Ovary (tissue), 9 donors: ENCODE results near the gene LIM2. TPM values are rescaled to one million over a fixed set of nuclear protein-coding genes. Genes with fewer than 3 reads are reported as not detected.

ENCODE experiments used
- DNase-seq, 5 donors: peaks; one replicate each; pipeline ENCODE4 v3.0.0-alpha.2; 2019 to 2020
- H3K27ac ChIP-seq, 2 donors: fragments of 200-600 bp; one replicate each; pipeline versions ENCODE4 v1.5.1 to v1.8.0; 2019 to 2022
- H3K27me3 ChIP-seq: fragments of 200-600 bp; one replicate; pipeline ENCODE4 v1.8.0; 2022
- H3K36me3 ChIP-seq: fragments of 200-600 bp; sonication (generic); one replicate; pipeline ENCODE4 v1.5.1; 2019
- H3K4me1 ChIP-seq: one replicate; pipeline ENCODE4 v1.8.1; 2013; ENCODE audit warnings: mild to moderate bottlenecking, moderate library complexity; ENCODE audit not compliant: insufficient read depth
- H3K4me3 ChIP-seq: fragments of 200-600 bp; sonication (generic); one replicate; pipeline ENCODE4 v1.5.1; 2017
- H3K9me3 ChIP-seq, 2 donors: fragments of 200-600 bp in 1 of 2; sonication (generic) in 1 of 2; one replicate each; pipeline versions ENCODE4 v1.5.1 to v1.8.1; 2013 to 2019; ENCODE audit warnings: mild to moderate bottlenecking in 1 of 2, moderate library complexity in 1 of 2
- CTCF ChIP-seq, 3 donors: fragments of 450-650 bp in 2 of 3; fragments of 200-600 bp in 1 of 3; IDR thresholded peaks; one replicate each; pipeline versions ENCODE4 v1.5.1 to v1.8.0; 2016 to 2022; ENCODE audit warnings: antibody characterized with exemption in 3 of 3, mild to moderate bottlenecking in 1 of 3
- EP300 ChIP-seq: sonication (generic); formaldehyde crosslinking; IDR thresholded peaks from one replicate; pipeline ENCODE4 v1.6.1; 2017; ENCODE audit warnings: antibody characterized with exemption
- POLR2A ChIP-seq: fragments of 450-650 bp; IDR thresholded peaks from one replicate; pipeline ENCODE4 v1.6.1; 2017; ENCODE audit warnings: antibody characterized with exemption, mild to moderate bottlenecking, moderate library complexity
- WGBS, 3 donors: extraction: QIAGEN DNeasy Blood & Tissue Kit in 1 of 3; methylation state at CpG; one replicate each; pipeline versions ENCODE4 v1.1.5 to v1.1.7; 2013 to 2017; 5-methylcytosine and 5-hydroxymethylcytosine counted together
- intact Hi-C, 4 donors: fragments of 100-400 bp; cut with DNase I; formaldehyde crosslinking; loops; one replicate each; pipeline versions ENCODE4 v1.11.0 to v1.15.1; 2022 to 2023
- polyA plus RNA-seq, 2 donors: library from polyadenylated mRNA; stranded (reverse); fragments of 200-250 nt in 1 of 2; fragments of 350-450 nt in 1 of 2; fragmentation: Illumina TruSeq in 1 of 2; extraction: RNeasy Lipid Tissue Mini Kit (QIAGEN cat#74804) in 1 of 2; gene quantifications; one replicate each; pipeline ENCODE4 v1.2.3, GENCODE V29; 2013 to 2014
- total RNA-seq, 7 donors: library from RNA; depleted of rRNA in 2 of 7; stranded (reverse); fragments of >200 nt in 2 of 7; fragmentation: NEBNext Ultra II Directional in 3 of 7; extraction: Animal tissue kit (Norgen Biotek cat#: 25700) in 3 of 7; gene quantifications; one replicate each; pipeline versions ENCODE4 v1.1.0 to v1.2.4, GENCODE V29; 2016 to 2023
- donor health status: DM: no; HTN: no; CAD: no; lungs with moderate emphysema.
- donor health status: DM: no; HTN: no; CAD: no.
- donor health status: Bipolar disorder and iron deficiency.
- donor health status: DM: yes; HTN: yes; CAD: no.
- donor health status: DM: no; HTN: no; CAD: no.
- donor health status: DM: yes; HTN: yes; CAD: no.

LIM2 gene
- total and polyA plus RNA-seq, 9 donors: not detected

- TF ChIP-seq CTCF (IDR thresholded peaks at IDR 0.05) (no peak), POLR2A (no peak), EP300 (no peak)
- Histone ChIP-seq H3K36me3 (no peaks in the 10 kb centered on the region), H3K27me3 (no peaks in the 10 kb centered on the region), H3K4me1 (no peaks in the 10 kb centered on the region), H3K4me3 (no peak overlapping the region), H3K27ac (no peak overlapping the region), H3K9me3 (no peaks in the 10 kb centered on the region)
- no peak for DNase-seq
- 93 to 98% (median 96%) methylated on average over 11 of the region's 11 CpGs for WGBS, 3 donors
- intact Hi-C loops: no loop called here
Observed at GRCh38 chr19:51351266-51351990, 36.3 kb downstream of the LIM2 start.

GRCh38 chr19:51347209-51347928, 40.4 kb downstream of the LIM2 start:
- no peak for TF ChIP-seq CTCF (IDR thresholded peaks at IDR 0.05)
- TF ChIP-seq POLR2A: no peak
- no peak for TF ChIP-seq EP300
- no peak for DNase-seq
- no peaks in the 10 kb centered on the region for H3K9me3 ChIP-seq
- no peak overlapping the region for H3K4me3 ChIP-seq
- no peak overlapping the region for H3K27ac ChIP-seq
- WGBS, 3 donors: 71 to 88% (median 83%) methylated on average over 10 of the region's 10 CpGs
- H3K36me3 ChIP-seq: no peaks in the 10 kb centered on the region
- no peaks in the 10 kb centered on the region for H3K4me1 ChIP-seq
- intact Hi-C loops: loop anchor here in 1 of 4 donors (10.0 kb wide), 1 partner anchor 47 kb away; the partner anchor contains the start of gene C19orf84
- H3K27me3 ChIP-seq: no peaks in the 10 kb centered on the region

DNA sequence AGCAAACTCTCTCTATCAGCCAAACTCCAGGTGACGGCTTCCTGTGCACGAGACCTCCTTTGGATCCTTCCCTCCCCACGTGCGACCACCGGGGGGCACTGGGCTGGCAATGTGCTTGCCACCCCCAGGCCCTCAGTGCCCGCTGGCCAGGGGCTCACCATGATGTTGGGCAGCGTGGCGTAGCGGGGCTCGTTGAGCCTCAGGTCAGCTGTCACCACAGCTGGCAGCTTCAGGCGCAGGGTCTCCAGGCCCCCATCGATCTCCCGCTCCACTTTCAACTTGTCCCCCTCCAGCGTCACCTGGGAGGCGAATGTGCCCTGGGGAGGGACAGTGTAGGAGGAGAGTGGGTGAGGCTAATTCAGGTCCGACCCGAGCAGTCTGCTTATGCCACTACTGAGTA, 41.0 kb downstream of the LIM2 start:
- WGBS, 3 donors: 87 to 91% (median 89%) methylated on average over 17 of the region's 17 CpGs
- intact Hi-C loops: loop anchor here in 1 of 4 donors (10.0 kb wide), 1 partner anchor 48 kb away; the partner anchor contains the start of gene C19orf84
- no peak overlapping the region for H3K27ac ChIP-seq

More for the DNA sequence above, 41.0 kb downstream of the LIM2 start:
- no peak for DNase-seq
- Histone ChIP-seq H3K4me1 (no peaks in the 10 kb centered on the region), H3K4me3 (no peak overlapping the region), H3K36me3 (no peaks in the 10 kb centered on the region), H3K9me3 (no peaks in the 10 kb centered on the region), H3K27me3 (no peaks in the 10 kb centered on the region)
- TF ChIP-seq EP300 (no peak), CTCF (IDR thresholded peaks at IDR 0.05) (no peak), POLR2A (no peak)
